Fibroblast of mammary gland (primary cell): ENCODE data around the gene NUBPL.

ENCODE experiments used
- DNase-seq: peaks from one replicate; pipeline ENCODE4 v3.0.0-alpha.2; 2010; ENCODE audit warnings: low read depth
- H3K4me3 ChIP-seq: 2 replicates; pipeline ENCODE4 v1.5.1; 2011; ENCODE audit warnings: low read depth, mild to moderate bottlenecking, low read length, moderate library complexity; ENCODE audit not compliant: control insufficient read depth
- TF ChIP-seq, protein P1 (sequence below): conservative IDR thresholded peaks from 2 replicates; pipeline ENCODE4 v1.5.1; 2011; ENCODE audit warnings: low read depth, low read length, inconsistent platforms; ENCODE audit not compliant: control insufficient read depth, insufficient read depth

NUBPL gene

DNA sequence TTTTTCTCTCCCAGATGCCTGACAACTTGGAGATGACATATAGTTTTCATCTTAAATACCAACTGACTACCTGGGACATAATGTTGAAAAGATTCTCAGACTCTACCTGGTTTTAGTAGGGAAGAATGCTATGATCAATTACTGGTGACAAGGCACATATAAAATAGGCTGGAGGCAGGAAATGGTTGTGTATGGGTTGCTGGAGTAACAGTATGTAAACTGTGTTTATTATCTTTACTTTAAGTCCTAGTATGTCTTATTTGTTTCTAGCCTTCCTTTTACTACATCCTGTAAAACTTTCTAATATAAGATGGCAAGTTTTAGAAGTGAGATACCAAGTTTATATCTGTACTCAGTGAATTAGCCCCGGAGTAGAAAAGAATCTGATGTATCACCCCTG lies 98.1 kb downstream of the NUBPL start:
- H3K4me3 ChIP-seq = no peak overlapping the region
- no peak for DNase-seq
- TF ChIP-seq, protein P1, sequence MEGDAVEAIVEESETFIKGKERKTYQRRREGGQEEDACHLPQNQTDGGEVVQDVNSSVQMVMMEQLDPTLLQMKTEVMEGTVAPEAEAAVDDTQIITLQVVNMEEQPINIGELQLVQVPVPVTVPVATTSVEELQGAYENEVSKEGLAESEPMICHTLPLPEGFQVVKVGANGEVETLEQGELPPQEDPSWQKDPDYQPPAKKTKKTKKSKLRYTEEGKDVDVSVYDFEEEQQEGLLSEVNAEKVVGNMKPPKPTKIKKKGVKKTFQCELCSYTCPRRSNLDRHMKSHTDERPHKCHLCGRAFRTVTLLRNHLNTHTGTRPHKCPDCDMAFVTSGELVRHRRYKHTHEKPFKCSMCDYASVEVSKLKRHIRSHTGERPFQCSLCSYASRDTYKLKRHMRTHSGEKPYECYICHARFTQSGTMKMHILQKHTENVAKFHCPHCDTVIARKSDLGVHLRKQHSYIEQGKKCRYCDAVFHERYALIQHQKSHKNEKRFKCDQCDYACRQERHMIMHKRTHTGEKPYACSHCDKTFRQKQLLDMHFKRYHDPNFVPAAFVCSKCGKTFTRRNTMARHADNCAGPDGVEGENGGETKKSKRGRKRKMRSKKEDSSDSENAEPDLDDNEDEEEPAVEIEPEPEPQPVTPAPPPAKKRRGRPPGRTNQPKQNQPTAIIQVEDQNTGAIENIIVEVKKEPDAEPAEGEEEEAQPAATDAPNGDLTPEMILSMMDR = no peak

- H3K4me3 ChIP-seq = no peak overlapping the region
- DNase-seq = no peak
- TF ChIP-seq, protein P1 = no peak
These were observed 99.0 kb downstream of the NUBPL start for GRCh38 chr14:31660191-31660590.

DNA sequence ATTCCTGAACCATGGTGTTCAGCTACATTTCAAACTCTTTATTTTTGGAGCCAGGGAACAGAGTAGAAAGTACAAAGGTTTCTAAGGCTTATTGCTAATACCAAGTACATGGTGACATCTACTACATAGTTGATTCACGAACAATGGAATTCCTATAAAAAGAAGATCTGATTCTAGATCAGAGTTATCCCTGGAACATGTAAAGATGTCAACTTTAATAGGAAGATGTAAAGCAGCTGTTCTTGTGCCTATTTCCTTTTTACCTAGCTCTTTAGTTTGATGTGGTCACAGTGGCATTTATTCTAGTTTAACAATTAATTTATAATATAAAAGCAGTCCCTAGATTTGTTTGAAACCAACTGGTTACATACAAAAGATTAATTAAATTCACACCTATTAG lies 99.5 kb downstream of the NUBPL start:
- DNase-seq = no peak
- TF ChIP-seq, protein P1 = no peak
- no peak overlapping the region for H3K4me3 ChIP-seq

GRCh38 chr14:31668348-31668747 lies 107.1 kb downstream of the NUBPL start:
- H3K4me3 ChIP-seq = no peak overlapping the region
- TF ChIP-seq, protein P1 = no peak
- DNase-seq = no peak

DNA sequence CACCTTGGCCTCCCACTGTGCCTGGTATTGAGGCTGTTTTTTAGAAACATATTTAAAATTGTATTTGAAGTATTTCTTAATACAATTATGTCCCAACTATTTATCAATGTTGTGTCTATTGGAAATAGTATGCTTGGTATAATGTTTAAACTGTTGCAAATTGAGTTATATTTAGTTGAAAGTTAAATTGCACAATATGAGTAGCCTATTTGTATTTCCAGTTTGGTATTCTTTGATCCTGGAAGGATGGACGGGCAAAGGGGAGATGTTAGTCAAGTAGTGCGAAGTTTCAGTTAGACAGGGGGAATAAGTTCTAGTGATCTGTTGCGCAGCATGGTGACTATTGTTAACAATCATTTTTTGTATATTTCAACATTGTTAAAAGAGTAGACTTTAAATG lies 111.5 kb downstream of the NUBPL start:
- TF ChIP-seq, protein P1 = no peak
- no peak overlapping the region for H3K4me3 ChIP-seq
- DNase-seq = no peak

- DNase-seq = no peak
- TF ChIP-seq, protein P1 = no peak
- H3K4me3 ChIP-seq = no peak overlapping the region
These were observed 115.8 kb downstream of the NUBPL start for GRCh38 chr14:31677052-31677451.

- no peak overlapping the region for H3K4me3 ChIP-seq
- TF ChIP-seq, protein P1 = no peak
- no peak for DNase-seq
These were observed 116.4 kb downstream of the NUBPL start for GRCh38 chr14:31677630-31678029.
